NCI-H526 treated with DMSO at 0.1 percent for 48 hours (cell line): ENCODE results near the gene GOLGA1.
"Not testable (repeated sequence)": the region's sequence is repeated elsewhere in the genome, so short reads cannot be mapped to it uniquely, and the experiment has no call there.

Experiments
- DNase-seq: peaks from one replicate; lab custom pipeline; 2025; lab: John Stamatoyannopoulos, UW

Gene GOLGA1

DNA sequence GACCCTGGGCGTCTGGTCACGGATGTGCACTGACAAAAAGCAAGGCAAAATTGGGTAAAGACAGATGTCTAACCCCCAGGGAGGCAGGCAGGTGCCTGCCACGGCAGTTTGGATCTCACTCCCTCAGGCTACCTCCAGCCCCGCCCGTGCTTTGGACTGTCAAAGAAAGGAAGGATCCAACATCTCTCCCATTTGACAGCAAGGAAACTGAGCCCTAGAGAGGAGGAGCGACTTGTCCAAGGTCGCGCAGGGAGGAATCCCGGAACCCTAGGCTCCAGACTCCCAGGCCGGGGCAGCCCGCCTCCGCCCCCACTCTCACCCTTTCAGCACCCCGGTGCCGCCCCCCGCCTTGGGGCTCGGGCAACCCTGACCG lies 376 bp downstream of the GOLGA1 start:
- no peak for DNase-seq

DNA sequence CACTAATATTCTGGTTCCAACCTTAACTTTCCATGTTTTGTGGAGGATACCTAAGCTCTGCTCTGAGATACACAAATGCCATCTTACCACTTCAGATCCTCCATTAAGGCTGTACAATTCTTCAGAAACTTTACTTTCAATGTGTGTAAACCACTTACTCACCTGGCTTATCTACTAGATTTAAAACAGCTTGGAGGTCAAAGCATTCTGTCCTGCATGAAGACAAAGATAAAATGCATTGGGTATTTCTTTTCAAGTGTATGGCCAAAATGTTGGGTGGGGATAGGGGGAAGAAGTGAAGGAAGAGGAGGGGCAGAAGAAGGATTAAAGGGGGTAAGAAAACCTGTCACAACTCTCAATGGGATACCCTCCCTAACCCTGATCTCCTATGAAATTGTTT lies 939 bp downstream of the GOLGA1 start:
- DNase-seq, result no peak

DNA sequence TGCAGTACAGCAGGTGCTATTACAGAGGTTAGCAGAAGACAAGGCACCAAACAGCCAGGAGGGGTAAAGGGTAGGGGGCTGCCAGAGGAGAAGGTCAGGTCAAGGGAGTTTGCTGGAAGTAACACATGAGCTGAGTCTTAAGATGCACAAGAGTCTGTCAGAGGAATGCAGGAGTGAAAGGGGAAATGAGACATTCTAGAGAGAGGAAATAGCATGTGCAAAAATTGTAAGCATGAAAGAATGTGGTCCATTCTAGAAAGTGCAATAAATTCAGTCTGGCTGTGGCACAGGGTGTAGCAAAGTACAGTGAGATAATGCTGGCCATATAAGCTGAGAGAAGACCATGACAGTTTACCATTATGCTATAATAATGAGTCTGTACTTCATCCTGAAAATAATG lies 6.6 kb downstream of the GOLGA1 start:
- DNase-seq, result no peak

DNA sequence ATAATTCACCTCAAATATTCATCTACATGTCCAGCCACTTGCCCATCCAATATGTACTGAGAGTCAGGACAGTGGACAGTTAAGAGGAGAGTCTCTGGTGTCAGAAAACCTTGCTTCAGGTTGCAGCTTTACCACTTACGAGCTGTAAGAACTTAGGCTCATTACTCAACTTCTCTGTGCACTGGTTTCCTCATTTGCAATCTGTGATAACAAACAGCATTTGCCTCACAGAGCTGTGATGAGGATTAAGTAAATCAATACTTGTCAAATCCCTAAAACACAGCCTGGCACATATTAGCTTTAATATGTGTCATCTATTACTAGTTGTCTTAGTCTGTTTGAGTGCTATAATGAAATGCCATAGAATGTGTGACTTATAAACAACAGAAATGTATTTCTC lies 8.6 kb downstream of the GOLGA1 start:
- DNase-seq, result no peak

DNA sequence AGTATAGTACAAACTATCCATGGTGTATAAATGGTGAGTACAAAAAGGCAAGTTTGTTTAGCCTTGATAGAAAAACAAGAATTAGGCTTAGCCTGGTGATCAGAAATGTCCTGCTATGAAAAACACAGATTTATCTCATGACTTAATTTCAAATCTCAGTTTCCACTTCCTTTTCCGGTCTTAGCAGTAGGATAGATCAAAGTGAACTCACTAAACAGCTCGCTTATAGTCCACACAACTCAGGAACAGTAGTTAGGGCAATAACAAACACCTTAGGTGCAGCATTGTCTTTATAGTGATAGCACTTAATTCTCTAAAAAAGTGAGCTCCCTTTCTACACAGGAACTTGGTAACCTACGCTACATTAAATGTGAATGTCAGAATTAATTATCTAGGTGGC lies 11.4 kb downstream of the GOLGA1 start:
- no peak for DNase-seq

DNA sequence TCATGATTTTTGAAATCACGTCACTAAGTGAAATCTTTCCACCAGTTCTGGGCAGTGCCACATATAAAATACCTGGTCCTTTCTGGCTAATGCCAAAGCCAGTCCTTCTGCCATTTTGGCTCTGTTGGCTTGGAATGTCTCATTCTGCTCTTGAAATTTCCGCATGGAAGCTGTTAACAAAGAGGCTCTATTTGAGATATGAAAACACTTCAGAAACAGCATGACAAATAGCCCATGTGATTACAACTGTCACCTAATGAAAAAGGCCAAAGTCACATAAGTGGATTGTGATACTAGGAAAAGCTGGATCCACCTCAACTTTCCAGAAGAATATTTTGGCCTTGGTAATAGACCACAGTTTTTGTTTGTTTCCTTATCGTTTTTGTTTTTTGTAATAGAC lies 12.8 kb downstream of the GOLGA1 start:
- DNase-seq, result no peak

DNA sequence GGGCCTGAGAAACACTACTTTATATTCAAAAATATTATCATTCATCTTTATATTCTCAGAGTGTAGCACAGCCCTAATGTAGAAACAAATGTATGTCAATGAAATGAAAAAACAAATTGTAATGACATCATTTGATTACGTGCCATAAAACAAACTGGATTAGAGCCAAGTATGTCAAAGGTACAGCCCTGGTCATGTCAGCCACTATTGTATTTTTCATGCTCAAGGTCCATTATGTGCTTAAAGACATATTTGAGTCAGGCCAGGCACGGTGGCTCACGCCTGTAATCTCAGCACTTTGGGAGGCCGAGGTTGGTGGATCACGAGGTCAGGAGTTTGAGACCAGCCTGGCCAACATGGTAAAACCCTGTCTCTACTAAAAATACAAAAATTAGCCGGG lies 20.5 kb downstream of the GOLGA1 start:
- DNase-seq, result not testable (repeated sequence)

DNA sequence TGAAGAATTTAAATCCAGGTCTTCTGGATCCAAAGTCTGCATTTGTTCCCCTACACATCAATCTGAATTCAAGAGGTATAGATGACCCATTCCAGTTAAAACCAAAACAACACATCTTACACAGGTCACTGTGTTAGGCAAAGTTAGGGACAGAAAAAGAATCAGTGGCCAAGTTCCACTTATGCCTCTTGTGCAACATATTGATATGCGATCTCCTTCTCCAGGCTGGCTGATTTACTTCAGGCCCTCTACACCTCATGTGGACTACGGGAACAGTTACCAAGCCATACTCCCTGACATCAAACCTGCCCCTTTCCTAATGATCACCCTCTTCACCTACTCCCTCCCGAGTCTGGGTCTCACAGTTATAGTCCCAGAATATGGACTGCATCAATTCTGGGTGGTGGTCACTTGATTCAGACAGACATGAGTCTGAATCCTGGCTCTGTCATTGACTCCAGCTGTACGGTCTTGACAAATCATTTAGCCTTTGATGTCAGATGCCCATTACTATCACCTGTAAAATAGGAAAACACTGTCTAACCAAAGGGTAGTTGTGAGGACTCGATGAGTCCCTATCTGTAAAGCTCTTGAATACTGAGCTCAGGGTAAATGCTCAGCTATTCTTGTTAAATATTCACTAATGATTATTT lies 26.0 kb downstream of the GOLGA1 start:
- no peak for DNase-seq

DNA sequence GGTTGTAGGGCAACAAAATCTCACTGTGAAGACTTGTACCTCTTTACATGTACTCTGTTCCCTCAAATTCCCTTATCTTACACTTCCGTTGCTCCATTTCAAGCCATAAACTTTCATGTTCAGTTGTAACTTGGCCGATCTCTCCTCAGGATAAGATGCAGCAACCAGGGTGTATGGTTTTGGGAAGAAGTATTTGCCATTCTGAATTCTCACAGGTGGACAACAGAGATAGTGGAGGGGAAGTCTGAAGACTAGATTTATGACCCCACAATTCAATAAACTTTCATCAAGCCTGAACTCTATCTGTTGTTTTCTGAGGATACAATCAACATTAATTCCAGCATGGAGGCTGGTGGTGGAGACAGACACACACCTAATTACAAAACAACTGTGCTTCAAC lies 27.5 kb downstream of the GOLGA1 start:
- DNase-seq, result no peak

DNA sequence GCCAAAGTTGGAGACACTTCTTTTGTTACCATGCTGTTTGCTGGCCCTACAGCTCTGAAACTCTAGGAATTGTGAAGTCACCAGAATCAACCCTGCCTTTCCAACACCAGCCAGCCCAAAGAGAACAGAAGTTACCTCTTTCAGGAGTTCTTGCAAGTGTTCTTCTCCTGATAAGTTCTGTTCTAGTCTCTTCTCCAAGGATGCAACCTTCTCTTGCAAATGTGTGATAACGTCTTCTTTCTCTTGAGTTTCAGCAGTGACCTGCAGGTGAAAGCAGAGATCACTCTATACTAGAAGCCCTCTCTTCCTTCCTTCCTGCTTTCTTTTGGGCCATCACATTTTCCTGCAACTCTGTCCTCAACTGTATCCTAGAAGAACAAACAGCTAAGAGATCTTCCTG lies 29.1 kb downstream of the GOLGA1 start:
- DNase-seq, result no peak

DNA sequence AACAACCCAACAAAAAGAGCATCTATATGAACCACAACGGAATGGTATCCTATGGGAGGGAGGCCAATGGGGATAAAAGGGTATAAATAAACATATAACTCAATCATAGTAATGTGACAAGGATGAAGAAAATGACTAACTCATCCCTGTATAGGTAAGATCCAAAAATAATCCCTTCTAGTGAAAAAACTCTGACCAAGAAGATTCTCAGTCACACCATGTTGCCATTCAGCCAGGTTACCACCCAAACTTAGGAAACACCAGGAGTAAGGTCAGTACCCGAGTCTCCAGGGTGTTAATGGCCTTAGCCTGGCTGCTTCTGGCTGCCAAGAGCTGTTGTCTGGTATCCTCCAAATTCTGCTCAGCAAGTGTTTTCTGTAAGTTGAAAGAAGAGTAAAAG lies 32.8 kb downstream of the GOLGA1 start:
- DNase-seq, result no peak

DNA sequence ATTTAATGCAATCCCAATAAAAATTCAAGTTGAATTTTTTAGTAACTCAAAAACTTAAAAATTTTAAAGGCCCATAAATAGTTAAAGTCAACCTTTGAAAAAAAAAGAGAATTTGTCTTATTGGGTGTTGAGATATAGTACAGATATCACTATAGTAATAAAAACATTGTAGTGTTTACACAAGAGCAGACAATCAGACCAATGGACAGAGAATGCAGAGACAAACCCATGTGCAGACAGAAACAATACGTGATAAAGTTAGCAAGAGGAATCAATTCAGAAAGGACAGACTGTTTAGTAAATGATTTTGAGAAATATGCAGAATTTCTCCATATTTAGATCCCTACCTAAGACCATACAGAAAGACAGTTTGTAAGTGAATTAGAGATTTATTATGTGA lies 33.9 kb downstream of the GOLGA1 start:
- no peak for DNase-seq

DNA sequence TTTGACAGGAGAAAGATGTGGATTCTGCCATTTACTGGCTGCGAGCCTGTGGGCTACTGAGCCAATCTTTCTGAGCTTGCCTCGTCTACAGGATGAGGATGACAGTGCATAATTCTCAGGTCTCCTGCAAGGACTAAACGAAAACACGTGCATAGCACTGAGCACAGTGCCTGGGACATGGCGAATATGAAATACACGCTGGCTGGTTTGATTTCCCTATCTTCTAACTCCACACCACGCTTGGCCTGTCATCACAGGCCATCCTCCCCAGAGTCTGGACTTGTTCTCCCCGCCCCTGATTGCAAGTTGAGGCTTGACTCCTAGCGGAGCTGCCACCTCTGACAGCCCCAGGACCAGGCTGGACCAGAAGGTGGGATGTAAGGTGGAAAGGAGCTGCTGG lies 41.0 kb downstream of the GOLGA1 start:
- DNase-seq, result no peak

DNA sequence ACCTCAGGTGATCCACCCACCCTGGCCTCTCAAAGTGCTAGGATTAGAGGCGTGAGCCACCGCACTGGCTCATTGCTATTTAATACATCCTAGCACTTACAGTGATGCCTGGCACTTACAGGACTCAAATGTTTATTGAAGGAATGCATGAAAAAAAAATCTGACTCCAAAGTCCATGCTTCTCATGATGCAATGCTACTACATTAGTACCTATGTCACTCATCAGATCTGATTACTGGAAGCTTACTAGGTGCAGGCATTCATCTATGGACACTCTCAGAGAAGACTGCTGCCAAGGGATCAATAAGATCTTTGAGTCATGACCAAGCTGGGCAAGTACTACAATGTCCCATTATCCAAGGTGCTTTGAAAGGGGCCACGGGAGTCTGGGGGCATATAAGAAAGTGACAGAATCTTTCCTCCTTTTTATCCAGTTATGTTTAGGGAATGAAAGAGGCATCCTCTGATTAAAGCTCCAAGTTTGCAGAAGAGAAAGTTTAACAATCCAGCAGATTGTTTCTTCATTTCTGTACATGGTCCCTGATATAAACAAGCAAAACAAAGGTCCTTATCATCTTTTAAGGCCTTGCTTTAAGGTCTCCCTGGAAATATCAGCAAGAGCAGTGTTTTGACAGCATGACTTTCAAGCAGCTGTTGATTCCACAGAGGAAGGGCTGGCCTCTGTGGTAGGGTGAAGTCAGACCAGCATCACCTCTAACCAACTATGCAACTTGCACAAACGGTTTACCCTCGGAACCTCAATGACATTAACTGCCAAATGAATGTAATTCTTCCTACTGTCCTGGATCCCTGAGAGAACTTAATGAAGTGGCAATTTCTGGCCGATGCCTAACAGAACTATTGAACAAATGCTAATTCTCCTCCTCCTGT lies 43.1 kb downstream of the GOLGA1 start:
- no peak for DNase-seq

DNA sequence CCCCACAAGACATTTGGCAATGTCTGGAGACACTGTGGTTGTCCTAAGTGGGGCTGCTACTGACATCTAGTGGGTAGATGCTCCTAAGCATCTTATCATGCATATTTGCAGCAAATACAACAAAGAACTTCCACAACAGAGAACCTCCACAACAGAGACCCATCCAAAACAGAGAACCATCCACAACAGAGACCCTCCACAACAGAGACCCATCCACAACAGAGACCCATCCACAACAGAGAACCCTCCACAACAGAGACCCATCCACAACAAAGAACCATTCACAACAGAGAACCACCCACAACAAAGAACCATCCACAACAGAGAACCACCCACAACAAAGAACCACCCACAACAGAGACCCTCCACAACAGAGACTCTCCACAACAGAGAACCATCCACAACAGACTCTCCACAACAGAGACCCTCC lies 46.1 kb downstream of the GOLGA1 start:
- no peak for DNase-seq

DNA sequence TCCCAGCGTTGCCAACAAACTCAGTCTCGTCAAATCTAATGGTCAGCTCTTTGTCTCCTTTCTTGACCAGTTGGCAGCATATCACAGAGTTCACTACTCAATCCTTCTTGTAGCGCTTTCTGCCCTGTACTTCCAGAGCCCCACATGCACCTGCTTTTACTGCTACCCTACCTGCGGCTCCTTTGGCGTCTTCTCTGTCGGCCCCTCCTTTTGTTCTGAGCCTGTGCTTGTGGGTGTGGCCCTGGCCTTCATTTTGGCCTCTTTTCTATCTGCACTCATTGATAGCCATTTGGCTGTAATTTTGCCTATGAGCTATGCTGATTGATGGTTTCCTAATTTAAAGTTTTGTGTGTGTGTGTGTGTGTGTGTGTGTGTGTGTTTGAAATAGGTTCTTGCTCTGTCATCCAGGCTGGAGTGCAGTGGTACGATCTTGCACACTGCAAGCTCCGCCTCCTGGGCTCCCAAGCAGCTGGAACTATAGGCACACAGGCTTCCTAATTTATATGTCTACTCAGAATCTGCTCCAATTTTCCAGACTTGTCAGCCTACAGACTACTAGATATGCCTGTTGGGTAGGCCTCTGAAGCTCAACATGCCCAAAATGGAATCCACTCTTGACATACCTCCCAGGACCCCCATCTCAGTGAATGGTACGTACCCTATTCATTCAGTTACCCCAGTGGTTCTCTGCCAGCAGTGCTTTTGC lies 46.7 kb downstream of the GOLGA1 start:
- DNase-seq, result no peak

DNA sequence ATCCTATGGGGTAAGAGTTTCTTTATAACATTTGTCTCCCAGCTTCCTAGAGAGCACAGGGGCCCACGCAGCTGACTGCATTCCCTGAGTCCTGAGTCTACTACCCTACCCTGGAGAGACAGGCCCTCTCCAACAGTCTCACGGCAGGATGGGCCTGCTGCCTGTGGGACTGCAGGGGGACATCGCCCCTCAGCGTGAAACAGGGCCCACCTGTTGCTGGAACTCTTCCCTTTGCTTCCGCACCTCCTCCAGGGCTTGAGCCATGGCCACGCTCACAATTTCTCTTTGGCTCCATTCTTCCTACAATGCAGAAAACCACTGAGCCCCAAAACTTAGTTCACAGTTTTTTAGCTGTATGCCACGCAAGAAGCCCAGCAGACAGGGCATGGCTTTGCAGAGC lies 50.7 kb downstream of the GOLGA1 start:
- no peak for DNase-seq

DNA sequence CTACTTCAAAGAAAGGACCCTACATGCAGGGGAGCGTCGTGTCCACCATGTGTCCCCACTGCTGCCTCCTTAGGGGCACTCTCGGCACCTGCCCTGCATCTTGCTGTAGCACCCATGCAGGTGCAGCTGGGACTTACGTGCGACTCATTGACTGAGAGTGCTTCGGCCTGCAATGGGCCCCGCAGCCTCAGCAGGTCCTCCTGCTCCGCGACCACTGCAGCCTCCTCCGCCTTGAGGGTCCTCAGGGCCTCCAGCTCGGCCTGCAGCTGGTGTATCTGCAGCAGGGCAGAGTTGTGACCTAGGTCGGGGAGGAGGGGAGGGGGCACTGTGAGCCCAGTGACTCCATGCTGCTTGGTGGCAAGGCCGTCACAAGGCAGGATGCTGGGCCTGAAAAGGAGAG lies 51.9 kb downstream of the GOLGA1 start:
- no peak for DNase-seq

DNA sequence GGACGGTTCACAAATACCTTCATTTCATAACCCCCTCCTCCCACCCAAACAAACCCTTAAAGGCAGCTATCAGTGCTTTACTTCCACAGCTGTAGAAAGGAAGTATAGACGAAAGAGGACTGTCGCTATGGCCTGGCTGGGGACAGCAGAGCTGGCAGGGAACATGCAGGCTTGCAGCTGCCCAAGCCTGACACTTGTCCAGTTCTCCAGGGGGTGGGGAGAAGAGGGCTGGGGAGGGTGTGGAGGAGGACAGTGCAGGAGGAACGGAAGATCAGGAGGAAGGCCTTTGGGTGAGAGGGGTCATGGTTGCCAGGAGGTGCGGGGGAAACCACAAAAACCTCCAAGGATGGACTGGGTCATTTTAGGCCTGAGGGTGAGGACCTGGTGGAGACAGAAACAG lies 53.1 kb downstream of the GOLGA1 start:
- no peak for DNase-seq

DNA sequence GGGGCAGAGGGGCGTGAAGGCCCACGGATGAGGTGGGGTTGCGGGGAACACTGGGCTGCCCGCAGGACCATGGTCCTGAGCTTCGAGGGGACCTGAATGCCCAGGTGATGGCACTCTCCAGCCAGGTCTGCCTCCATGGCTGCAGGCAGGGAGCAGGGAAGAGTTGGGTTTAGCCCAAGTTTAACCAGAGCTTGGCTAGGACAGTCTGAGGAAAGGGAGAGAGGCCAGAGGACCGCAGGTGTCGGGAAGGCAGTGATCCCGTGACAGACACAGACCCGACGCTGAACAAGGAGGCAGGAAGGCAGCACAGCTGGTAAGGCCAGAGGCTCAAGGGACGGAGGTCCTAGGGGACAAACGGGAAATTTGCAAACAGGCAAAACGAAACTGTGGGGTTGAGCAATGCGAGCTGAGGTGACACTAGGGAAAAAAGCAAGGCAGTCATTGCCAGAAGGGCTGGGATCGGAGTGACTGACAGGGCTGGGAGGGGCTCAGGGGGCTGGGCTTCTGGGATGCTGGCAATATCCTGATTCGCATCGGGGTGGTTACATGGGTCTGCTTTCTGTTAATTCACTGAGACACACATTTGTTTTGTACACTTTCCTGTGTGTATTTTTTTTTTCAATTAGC lies 53.9 kb downstream of the GOLGA1 start:
- DNase-seq, result no peak

DNA sequence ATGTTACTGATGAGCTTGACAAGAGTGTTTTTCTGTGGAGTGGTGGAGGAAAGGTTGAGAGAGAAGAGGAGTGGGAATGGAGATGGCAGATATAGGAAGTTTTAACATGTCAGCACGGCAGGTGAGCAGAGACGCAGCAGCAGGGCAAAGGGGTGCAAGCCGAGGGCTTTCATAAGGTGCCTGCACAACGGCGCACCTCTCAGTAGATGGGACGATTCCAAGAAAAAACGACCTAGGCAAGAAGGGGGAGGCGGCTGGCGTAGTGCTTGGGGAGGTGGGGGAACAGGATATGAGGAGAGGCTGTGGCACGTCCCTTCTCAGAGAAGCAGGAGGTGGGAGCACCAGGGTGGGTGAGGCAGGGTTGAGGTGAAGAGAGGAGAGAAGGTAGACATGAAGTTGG lies 54.4 kb downstream of the GOLGA1 start:
- no peak for DNase-seq

DNA sequence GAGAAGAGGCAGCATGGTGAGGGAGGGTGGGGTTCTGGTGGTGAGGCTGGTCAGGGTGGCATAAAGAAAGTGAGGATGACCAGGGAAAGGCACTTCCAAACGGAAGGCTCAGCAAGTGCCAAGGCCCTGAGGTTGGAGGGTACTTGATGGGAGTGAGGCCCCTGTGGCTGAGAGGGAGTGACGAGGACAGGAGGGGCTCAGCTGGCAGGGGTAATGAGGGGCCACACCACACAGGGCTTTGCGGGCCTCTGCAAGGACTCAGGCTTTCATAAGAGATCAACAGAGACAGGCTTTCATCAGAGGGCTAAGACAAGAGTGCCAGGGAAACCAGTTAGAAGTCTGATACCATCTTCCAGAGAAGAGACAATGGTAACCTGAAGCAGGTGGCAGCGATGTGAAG lies 55.3 kb downstream of the GOLGA1 start:
- no peak for DNase-seq

DNA sequence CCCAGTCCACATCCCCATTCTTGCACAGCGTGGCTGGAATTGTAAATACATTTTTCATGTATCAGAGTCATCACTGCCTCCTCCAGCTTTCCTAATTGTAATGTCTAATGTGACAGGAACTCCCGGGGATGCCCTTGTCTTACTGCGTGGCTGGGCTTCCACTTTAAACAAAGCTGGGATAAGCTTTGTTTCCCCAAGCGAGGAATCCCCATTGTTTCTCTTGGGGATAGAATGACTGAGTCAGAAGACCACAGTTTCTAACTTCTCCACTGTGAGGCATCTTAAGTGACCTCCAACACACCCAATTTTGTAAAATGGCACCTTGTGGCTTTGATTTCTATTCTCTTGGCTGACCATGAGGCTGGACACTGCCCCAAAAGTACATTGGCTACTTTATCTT lies 56.5 kb downstream of the GOLGA1 start:
- no peak for DNase-seq
